ENCODE results near the gene GSK3A.

GSK3A gene

DNA sequence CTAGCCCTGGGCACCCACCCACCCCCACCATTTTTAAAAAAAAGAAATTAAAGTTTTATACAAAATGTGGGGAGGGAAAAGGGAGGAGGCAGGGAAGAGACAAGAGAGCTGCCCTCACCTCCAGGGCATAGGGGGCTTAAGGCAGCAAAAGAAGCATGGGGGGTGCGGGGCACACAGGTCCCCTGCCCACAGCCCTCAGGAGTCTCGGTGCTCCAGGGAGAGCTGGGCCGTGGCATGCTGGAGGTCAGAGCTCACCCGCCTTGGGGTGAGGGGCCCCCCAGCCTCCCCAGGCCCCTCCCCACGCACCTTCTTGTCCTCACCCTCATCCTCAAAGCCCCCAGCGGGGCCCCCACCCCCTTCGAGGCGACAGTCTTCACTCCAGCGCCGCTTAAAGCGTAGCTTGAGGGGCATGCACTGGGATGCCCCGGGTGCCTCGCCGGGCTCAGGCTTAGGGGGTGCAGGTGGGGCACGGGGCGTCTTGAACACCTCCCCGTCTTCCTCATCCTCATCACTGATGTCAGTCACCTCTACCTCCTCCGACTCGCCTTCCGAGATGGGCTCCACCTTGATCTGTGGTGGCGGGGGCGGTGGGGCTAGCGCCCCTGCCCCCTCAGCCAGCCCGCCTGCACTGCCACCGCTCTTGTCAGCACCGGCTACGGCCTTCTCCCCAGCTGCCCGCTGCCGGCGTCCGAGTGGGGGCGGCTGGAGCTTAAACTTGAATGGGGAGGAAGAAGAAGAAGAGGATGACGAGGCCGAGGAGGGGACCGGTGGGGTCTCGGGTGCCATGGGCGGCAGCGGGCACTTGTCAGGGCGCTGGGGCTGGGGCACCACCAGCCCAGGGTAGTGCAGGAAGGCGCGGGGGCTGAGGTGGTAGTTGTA lies 6.1 kb upstream of the GSK3A start:
- no peak for DNase-seq (ENCODE audit: low spot score)

DNA sequence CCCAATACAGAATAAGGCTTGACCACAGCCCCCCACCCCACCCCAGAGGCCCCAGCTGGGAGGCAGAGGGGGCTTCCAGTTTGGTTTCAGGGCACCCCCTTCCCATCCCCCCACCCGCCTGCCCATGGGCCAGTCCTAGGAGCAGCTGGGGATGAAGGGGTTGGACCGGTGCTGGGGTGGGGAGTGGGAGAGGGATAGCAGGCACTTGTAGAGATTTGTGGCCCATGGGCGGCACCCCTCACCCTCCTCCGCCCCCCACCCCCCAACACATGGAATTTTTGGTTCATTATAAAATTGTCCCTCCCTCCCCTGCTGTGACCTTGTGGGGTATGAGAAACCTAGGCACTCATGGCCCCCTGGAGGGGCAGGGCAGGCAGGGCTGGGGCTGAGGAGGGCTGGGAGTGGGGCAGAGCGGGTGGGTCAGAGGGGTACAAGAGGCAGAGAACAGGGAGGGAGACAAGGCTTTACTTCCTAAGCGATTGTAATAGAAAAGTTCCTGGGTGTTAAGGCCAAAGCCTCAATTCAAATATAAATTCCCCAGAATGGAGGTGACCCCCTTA lies 5.3 kb upstream of the GSK3A start:
- DNase-seq (ENCODE audit: low spot score): no peak

DNA sequence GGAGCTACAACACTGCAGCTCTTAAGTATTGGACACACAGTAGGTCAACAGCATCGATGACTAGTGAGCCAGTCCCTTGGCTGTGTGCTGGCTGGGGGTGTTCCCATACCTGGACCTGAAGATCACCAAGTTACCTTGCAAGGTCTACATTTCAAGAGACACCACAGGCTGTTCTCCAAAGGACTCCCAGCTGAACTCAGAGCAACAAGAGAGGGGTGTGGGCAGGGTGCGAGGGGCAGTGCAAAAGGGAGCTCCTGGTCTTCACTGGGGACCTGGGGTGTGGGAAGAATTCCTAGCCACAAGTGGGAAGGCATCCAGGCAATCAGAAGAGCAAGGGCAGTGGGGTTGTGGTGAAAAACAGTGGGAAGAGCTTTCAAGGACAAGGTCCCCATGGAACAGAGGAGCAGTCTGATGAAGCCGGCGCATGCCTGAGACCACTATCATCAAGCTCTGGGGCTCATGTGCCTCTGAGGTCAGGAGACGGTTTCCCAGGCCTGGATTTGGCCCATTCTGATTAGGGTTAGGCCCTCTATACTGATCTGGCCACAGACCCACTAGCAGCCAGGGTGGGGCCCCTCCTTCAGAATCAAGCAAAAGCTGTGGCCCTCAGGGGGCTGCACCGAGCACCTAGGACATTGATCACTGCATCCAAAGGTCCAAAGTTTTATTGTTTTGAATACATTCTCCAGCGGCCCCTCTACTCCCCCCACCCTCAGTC lies 4.7 kb upstream of the GSK3A start:
- no peak for DNase-seq (ENCODE audit: low spot score)

DNA sequence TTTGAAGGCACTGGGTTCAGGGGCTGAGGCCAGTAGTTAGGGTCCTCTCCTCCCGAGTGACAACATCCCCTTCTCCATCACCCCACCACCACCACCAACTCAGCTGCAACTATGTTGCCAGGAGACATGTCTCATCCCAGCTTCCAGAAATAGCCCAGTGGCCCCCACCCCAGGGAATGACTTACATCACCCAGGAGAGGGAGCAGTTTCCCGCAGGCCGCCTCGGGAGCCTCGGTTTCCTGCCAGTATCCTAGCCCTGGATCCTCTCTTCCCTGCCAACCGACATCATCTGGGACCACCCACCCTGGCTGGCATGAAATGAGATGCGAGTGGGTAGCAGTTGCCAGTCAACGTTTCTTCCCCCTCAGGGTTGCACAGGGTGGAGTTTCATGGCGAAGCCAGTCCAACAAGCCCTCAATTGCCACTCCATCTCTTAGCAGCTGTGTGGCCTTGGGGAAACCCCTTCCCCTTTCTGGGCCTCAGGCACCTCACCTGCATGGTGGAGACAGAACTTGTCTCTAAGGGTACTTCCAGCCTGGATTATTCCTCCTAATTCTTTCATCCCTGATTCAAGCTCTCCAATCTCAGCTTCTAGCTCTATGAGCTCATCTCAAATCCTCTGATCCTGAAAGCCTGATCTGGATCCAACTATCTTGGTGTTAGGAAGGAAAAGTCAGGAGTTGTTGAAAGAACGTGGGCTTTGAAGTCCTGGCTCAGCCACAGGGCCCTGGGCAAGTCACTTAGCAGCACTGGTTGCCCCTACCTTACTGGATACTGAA lies 3.9 kb upstream of the GSK3A start:
- DNase-seq (ENCODE audit: low spot score): no peak

DNA sequence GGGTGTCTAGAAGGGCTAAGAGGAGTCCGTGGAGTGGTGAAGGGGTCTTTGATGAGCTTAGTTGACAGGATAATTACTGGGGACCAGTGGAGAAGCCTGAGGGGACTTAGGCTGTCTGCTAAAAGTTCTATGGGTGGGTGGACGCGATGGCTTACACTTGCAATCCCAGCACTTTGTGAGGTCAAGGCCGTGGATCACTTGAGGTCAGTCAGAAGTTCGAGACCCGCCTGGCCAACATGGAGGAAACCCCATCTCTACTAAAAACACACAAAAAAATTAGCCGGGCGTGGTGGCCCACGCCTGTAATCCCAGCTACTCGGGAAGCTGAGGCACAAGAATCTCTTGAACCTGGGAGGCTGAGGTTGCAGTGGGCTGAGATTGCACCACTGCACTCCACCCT lies 2.8 kb upstream of the GSK3A start:
- no peak for DNase-seq (ENCODE audit: low spot score)

DNA sequence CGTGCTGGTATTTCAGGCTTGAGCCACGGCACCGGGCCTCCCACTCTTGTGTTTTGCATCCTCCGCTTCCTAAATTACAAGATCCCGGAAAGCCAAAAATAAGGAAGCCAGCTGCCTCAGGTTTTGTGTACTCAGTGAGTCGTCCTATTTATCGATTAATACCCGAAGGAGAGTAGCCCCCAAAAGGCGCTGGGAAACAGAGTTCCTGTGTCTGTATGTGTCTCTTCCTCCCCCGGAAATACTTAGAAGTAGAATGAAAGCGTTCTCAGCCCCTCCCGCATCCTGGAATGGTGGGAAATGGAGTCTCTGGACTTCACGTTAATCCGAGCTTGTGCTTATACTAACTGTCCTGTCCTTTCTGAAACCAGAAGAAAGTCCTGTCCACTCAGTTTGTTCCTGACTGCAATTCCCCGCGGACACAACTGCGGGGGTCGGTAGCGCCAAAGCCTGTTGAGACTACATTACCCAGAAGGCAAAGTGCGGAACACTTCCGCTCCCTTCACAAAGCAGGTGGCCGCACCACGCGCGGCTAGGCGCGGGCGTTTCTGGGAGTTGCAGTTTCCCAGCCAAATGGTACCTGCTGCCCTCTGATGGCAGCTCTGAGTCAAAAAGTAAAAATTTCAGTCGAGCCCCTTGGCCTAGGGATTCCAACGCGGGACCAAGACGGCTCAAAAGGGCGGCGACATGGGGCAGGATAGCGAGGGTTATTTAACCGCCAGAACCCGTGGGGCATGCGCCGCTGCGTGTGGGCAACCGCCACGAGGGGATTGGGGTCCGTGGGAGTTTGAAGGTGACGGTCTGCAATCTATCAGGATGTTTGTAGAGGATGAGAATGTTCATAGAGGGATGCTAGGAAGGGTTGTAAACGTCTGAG lies 2.2 kb upstream of the GSK3A start:
- DNase-seq (ENCODE audit: low spot score): peak; percentile 92

DNA sequence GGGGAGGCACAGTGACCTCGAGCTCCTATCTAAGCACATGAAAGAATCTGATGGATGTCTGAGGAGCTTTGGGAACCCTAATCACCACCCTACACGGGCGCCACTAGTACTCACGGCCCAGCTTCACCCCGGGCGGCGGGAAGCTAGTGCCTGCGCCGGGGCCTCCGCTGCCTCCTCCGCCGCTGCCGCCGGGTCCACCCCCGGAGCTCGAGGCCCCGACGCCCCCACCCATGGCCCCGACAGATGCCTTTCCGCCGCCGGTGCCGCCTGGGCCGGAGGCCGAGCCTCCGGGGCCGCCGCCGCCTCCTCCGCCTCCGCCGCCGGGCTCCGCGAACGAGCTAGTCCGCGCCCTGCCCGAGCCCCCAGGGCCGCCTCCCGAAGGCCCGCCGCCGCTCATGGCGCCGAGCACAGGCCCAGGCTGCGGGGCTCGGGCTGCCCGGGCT lies 312 bp downstream of the GSK3A start:
- no peak for DNase-seq (ENCODE audit: low spot score)

DNA sequence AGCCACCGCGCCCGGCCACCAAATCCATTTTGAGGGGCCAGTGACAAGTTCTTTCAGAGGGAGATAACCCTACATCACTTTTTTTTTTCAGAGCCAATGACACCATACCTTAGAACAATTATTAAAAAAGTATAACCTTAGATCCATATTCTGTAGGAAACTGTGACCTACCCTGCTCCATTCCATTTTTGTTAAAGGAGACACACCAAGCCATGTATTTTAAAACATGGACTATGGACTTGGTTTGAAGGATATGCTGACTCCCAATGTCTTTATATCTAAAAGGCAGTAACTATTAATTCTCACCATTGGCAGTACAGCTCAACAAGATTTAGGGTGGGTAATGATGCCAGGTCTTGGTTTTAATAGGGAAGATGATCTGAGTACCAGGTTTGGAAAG lies 1.1 kb downstream of the GSK3A start:
- no peak for DNase-seq (ENCODE audit: low spot score)

DNA sequence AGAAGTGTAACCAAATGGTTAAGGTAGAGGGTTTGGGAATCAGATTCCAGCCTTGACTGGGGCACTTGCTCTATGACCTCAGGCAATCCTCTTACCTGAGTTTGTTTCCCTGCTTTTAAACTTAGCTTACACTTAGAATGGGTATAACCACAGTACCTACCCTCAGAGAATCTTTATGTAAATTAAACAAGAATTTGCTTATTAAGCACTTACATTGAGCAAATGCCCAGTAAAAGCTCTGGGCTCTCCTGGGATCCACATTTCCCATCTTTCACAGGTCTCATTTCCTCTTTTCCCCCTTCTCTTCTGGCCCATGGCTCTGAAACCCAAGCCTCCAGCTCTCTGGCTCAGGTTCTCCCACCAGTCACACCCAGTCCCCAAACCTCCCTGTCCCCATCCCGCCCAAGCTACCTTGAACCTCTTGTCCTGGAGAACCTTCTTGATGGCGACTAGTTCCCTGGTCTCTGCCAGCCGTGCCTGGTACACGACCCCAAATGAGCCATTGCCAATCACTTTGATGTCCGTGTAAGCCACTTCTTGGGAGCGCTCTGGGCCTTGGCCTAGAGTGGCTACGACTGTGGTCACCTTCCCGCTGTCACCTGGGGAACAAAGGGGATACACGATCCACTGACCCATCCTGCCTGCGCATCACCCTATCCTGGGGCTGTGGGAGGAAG lies 2.7 kb downstream of the GSK3A start:
- DNase-seq (ENCODE audit: low spot score): no peak

DNA sequence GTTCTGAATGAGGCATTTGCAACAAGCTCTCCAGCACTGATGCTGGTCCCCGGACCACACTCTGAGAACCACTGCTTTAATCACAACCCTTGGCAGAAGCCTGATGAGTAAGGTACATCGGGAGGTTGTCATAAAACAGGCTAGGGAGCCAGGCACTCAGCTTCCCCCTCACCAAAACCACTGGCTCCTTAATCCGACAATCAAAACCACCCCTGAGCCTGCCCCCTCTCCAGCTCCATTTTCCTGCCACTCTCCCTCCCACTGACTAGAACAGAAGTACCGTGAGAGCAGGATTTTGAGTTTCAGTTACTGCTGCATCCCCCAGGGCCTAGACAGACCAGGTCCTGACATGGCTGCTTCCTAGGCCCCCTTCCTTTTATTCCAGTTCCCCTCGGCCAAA lies 7.2 kb downstream of the GSK3A start:
- DNase-seq (ENCODE audit: low spot score): no peak

DNA sequence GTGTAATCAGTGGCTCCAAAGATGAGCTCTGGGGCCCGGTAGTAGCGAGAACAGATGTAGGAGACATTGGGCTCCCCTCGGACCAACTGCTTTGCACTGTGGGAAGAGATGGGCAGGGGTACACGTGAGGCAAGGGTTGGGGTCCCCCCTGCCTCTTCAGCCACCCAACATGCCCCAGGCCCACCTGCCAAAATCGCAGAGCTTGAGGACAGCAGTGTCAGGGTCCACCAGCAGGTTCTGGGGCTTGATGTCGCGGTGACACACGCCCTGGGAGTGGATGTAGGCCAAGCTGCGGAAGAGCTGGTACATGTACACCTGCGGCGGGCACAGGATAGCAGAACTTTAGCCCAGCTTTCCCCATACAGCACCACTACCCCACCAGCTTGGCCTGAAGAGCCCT lies 8.0 kb downstream of the GSK3A start:
- DNase-seq (ENCODE audit: low spot score): no peak

DNA sequence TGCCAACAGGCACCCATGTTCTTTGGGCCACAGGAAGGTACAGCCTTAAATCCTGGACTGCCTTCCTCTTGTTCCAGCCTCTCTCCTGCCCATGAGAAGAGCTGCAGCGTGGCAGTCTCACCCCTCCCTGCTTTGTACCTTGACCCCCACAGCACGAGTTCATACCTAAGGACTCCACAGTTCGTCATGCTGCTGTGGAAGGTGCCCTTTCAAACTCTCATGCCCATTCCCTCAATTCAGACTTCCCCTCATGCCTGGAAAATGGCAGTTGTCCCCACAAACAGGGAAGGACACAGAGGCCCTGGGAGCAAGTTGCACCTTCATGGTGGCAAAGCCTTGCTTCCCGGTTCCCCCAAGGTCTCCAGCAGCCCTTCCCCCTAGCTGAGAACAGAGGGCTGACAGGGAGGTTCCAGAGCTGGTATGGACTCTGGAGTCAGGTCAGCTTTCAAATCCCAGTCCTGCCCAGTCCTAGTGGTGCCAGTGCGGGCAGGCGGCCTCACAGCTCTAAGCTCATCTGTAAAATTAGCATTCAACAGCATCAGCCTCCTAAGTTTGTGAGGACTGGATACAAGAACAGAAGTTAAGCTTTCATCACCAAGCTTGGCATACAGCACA lies 8.6 kb downstream of the GSK3A start:
- no peak for DNase-seq (ENCODE audit: low spot score)

DNA sequence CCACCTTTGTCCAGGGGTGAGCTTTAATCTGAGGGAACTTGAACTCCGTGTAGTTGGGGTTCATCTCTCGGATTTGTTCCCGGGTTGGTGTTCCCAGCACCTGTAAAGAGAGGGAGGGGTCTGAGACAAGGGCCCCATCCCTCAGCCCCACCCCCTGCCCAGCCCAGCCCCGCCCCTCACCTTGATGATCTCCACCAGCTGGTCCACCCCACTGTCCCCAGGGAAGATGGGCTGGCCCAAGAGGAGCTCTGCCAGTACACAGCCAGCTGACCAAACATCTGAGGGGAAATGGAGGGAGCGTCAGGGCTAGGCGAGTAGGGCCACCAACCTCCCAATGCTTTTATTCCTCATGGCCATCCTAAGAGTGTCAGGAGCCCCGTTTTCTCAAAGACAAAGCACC lies 9.3 kb downstream of the GSK3A start:
- DNase-seq (ENCODE audit: low spot score): no peak

DNA sequence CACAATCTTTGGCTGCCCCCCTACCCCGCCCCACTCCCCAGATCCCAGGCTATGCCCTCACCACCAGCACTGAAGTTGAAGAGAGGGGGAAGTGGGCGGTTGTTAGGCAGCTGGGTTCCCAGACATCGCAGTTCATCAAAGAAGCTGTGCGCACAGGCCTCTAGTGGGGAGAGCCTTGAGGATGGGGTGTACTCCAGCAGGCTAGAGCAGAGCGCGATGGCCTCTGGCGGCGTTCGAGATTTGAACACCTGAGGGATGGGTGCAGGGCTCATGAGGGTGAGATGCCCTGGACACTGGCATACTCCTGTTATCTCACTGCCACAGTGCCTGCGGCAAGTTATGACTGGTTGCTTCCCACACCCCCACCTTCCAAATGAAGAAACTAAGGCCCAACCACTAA lies 10.0 kb downstream of the GSK3A start:
- no peak for DNase-seq (ENCODE audit: low spot score)

DNA sequence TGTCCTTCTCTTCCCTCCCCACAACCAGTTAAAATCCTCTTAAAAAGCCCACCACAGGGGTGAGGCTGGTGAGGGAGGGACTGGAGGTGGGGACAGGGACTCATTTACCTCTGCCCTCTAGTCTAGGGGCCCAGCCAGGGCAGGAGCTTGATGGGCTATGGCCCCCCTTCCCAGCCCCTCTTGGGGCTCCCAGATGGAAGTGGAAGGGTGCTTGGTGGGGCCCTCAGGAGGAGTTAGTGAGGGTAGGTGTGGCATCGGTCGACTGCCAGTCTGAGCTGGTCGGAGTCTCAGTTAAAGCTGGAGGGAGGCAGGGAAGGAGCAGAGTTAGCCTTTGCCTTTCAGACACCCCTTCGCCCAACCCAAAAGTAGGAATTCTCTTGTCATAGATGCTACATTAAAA lies 11.8 kb downstream of the GSK3A start:
- DNase-seq (ENCODE audit: low spot score): no peak

DNA sequence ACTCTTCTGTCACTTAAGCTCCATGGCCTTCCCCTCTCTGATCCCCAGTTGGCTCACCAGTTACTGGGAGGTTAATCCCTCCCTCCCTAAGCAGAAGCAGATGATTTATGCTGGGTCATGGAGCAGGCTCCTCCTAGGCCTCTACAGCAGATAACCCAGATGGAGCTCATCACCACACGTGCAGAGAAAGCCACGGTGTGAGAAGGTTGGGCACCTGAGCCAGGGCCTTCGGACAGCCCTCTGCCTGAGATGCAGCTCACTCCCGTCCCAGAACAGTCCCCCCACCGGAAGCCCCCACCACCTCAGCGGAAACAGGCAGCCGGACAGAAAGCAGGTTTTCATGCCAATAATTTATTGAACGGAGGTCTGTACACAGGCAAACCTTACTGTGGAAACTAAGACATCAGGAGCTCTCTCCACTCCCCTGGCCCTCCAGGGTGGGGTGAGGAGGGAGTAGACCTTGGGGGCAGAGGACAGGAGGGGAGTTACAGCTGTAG lies 12.5 kb downstream of the GSK3A start:
- no peak for DNase-seq (ENCODE audit: low spot score)

DNA sequence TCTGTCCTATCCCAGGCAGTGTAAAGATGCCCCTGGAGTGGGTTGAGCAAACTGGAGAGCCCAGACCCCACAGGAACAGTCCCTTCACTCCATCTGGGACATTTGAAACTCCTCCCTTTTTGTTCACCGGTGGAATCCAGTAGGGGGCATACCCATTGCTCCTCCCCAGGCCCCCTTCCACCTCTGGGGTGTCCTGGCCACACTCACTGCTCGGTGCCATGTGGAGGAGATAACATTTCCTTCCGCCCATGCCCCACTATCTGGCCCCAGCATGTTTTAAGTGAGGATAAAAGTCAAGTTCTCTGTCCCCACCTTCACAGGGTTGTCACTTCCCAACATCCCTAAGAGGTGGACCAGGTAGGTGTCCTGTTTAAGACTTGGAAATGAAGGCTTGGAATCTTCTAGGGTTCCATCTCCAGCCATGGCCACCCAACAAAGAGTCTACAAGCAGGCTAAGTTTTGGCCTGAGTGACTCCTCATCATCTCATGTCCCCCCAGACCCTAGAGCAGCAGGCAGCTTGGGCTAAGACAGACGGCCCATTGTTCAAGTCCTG lies 13.0 kb downstream of the GSK3A start:
- no peak for DNase-seq (ENCODE audit: low spot score)

DNA sequence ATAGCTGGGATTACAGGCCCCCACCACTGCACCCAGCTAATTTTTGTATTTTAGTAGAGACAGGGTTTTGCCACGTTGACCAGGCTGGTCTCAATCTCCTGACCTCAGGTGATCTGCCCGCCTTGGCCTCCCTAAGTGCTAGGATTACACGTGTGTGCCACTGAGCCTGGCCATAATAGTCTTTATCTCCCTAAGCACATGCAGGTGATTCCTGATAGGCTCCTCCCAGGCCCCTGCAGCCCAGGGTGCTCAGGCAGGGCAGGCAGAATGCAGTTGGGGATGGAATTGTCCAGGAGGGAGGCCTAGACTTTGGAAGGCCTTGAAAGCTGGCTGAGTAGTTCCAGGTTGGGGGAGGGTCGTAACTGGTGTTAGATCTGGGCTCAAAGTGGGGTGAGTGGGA lies 13.8 kb downstream of the GSK3A start:
- no peak for DNase-seq (ENCODE audit: low spot score)

DNA sequence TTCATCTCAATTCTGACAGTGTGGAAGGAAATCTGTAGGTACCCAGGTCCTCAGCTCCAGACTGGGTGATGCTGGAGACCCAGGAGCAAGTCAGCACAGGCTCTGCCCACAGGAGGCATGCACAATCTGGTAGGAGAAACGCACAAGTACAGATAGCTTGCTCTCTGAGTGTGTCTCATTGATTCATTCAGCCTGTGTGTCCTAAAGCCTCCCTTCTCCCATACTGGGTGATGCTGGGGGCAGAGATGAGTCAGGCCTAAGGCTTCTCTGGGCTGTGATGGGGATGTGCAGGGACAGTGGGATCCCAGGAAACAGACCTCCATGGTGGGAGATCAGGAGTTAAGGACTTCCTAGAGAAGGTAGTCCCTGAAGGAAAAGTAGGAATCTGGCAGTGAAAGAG lies 15.5 kb downstream of the GSK3A start:
- no peak for DNase-seq (ENCODE audit: low spot score)

DNA sequence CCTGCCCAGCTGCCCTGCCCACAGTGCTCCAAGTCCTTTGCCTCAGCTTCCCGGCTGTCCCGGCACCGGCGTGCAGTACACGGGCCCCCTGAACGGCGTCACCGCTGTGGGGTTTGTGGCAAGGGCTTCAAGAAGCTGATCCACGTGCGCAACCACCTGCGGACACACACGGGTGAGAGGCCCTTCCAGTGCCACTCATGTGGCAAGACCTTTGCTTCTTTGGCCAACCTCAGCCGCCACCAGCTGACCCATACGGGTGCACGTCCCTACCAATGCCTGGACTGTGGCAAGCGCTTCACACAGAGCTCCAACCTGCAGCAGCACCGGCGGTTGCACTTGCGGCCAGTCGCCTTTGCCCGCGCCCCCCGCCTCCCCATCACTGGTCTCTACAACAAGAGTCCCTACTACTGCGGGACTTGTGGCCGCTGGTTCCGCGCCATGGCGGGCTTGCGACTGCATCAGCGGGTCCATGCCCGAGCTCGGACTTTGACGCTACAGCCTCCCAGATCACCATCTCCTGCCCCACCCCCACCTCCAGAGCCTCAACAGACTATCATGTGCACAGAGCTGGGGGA lies 16.6 kb downstream of the GSK3A start:
- no peak for DNase-seq (ENCODE audit: low spot score)

Data from CD4-positive, alpha-beta T cell treated with Interleukin-15 for 4 hours (primary cell).